ENCODE measurements around the gene SLC27A6. TPM values are rescaled to one million over a fixed set of nuclear protein-coding genes. Genes with fewer than 3 reads are reported as not detected.

SLC27A6 gene
- total RNA-seq, 1 experiment from 2014 or later = not detected

Other genes with a start within 250 kb of the SLC27A6 start
- 25.7 TPM for gene ISOC1, start 129.3 kb downstream of the SLC27A6 start, total RNA-seq (2021; ENCODE audit: unreplicated experiment)